MCF 10A (cell line): ENCODE measurements around the gene HIVEP2. TPM values are rescaled to one million over a fixed set of nuclear protein-coding genes. Genes with fewer than 3 reads are reported as not detected.

Experiments
- BruUV-seq: library from RNA; stranded (reverse); fragments of 400-500 nt; replicated peaks from 2 replicates; lab custom pipeline; 2021; lab: Mats Ljungman, UMichigan
- CTCF ChIA-PET: fragments of 300-600 bp; sonication (Branson Sonifier 250); formaldehyde crosslinking; extraction: SDS; loops from one replicate; lab custom pipeline; 2021; ENCODE audit warnings: antibody characterized with exemption, inconsistent platforms; lab: Yijun Ruan, JAX
- POLR2A ChIA-PET: fragments of 300-600, 350-650 bp; sonication (Branson Sonifier 250); formaldehyde crosslinking; extraction: SDS; loops from one replicate; lab custom pipeline; 2020; ENCODE audit warnings: antibody characterized with exemption, inconsistent platforms; lab: Yijun Ruan, JAX
- DNase-seq: peaks from one replicate; pipeline ENCODE4 v3.0.0-alpha.2; 2018; ENCODE audit not compliant: unreplicated experiment
- H3K27ac Mint-ChIP-seq: one replicate; pipeline ENCODE4 v1.8.0; 2022; ENCODE audit warnings: mild to moderate bottlenecking, low read depth, mixed read lengths; ENCODE audit not compliant: unreplicated experiment
- H3K27me3 Mint-ChIP-seq: one replicate; pipeline ENCODE4 v1.8.0; 2022; ENCODE audit warnings: mixed read lengths; ENCODE audit not compliant: insufficient read depth, unreplicated experiment
- H3K36me3 Mint-ChIP-seq: one replicate; pipeline ENCODE4 v1.8.0; 2022; ENCODE audit warnings: mild to moderate bottlenecking, moderate library complexity, mixed read lengths; ENCODE audit not compliant: insufficient read depth, unreplicated experiment
- H3K4me1 Mint-ChIP-seq: one replicate; pipeline ENCODE4 v1.8.0; 2022; ENCODE audit warnings: mixed read lengths; ENCODE audit not compliant: insufficient read depth, unreplicated experiment
- H3K4me3 Mint-ChIP-seq: one replicate; pipeline ENCODE4 v1.8.0; 2022; ENCODE audit warnings: mild to moderate bottlenecking, moderate library complexity, mixed read lengths; ENCODE audit not compliant: unreplicated experiment
- H3K9me3 Mint-ChIP-seq: one replicate; pipeline ENCODE4 v1.8.0; 2022; ENCODE audit warnings: mixed read lengths; ENCODE audit not compliant: unreplicated experiment
- intact Hi-C: fragments of 100-400 bp; cut with micrococcal nuclease; formaldehyde crosslinking; loops from 2 replicates; pipeline ENCODE4 v1.14.1; 2022
- total RNA-seq: library from RNA; stranded (reverse); gene quantifications from 2 replicates; pipeline ENCODE4 v1.2.3, GENCODE V29; 2022
- TF ChIP-seq, protein P1 (sequence below): fragments of 200-600 bp; IDR thresholded peaks from one replicate; pipeline ENCODE4 v1.8.0; 2022; ENCODE audit warnings: antibody characterized with exemption, mild to moderate bottlenecking; ENCODE audit not compliant: unreplicated experiment

HIVEP2 gene
- total RNA-seq, 1 experiment from 2014 or later = 23.6 TPM

DNA sequence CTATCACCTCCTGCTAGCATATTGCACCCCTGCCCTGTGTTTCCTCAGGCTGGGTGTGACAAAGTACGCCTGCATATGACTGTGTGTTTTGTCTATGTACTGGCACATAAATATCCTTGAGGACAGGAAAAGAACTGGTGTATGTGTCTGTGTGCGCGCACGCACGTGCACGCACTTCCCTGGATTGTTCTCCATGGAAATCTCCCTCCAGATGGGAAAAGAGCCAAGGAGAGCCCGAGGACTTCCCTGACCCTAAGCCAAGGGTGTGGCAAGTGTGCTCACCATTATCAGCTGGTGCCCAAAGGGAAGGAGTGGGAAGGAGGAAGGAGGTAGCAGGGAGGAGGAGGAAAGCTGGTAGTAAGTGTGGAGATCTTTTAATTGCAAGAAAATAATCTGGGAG, 117.6 kb downstream of the HIVEP2 start:
- BruUV-seq = no TSS peak
- H3K4me3 Mint-ChIP-seq = no peak overlapping the region
- H3K36me3 Mint-ChIP-seq = no peaks in the 10 kb centered on the region
- H3K27ac Mint-ChIP-seq = no peak overlapping the region
- TF ChIP-seq, protein P1, sequence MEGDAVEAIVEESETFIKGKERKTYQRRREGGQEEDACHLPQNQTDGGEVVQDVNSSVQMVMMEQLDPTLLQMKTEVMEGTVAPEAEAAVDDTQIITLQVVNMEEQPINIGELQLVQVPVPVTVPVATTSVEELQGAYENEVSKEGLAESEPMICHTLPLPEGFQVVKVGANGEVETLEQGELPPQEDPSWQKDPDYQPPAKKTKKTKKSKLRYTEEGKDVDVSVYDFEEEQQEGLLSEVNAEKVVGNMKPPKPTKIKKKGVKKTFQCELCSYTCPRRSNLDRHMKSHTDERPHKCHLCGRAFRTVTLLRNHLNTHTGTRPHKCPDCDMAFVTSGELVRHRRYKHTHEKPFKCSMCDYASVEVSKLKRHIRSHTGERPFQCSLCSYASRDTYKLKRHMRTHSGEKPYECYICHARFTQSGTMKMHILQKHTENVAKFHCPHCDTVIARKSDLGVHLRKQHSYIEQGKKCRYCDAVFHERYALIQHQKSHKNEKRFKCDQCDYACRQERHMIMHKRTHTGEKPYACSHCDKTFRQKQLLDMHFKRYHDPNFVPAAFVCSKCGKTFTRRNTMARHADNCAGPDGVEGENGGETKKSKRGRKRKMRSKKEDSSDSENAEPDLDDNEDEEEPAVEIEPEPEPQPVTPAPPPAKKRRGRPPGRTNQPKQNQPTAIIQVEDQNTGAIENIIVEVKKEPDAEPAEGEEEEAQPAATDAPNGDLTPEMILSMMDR = no peak
- ChIA-PET POLR2A (interaction anchor here (0.7 to 7.9 kb wide), 10 partner anchors 8 to 570 kb away, joined by 3 to 101 read pairs (median 4); no protein-coding TSS in a partner anchor), CTCF (interaction anchor here (0.6 to 1.7 kb wide), 4 partner anchors 8 to 78 kb away, joined by 3 to 6 read pairs (median 4); no protein-coding TSS in a partner anchor)
- H3K27me3 Mint-ChIP-seq = no peaks in the 10 kb centered on the region
- H3K4me1 Mint-ChIP-seq = peaks cover 28% of the 10 kb centered on the region
- H3K9me3 Mint-ChIP-seq = peaks cover 8% of the 10 kb centered on the region
- intact Hi-C loops = loop anchor here (10.0 kb wide), 1 partner anchor 133 kb away; no protein-coding TSS in a partner anchor
- peak; percentile 84 for DNase-seq

GRCh38 chr6:142825760-142826159, 119.2 kb downstream of the HIVEP2 start:
- no peak for DNase-seq

DNA sequence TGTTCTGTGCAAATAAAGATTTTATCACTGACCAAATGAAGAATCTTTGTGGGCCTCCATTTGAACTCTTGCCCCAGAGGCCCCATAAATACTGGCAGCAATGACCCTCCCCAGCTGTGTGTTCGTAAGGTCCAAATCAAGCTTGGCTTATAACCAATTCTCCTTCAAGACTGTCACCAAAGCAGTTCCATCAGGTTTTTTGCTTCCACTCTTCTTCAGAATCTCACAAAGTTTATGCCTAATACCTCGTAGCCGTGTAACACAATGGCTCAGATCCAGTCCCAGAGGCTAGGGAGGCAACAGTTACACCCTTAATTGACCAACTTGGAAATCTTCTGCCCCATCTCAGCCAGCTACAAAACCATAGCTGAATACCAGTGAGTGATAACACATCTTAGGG, 120.5 kb downstream of the HIVEP2 start:
- CTCF ChIA-PET = interaction anchor here (0.6 to 1.4 kb wide), 3 partner anchors 13 to 352 kb away, joined by 4 to 6 read pairs (median 6); no protein-coding TSS in a partner anchor
- peaks cover 37% of the 10 kb centered on the region for H3K4me1 Mint-ChIP-seq

More at GRCh38 chr6:142825760-142826159, 119.2 kb downstream of the HIVEP2 start:
- Mint-ChIP-seq H3K27me3 (no peaks in the 10 kb centered on the region), H3K36me3 (peaks cover 7% of the 10 kb centered on the region), H3K27ac (no peak overlapping the region), H3K4me3 (no peak overlapping the region), H3K9me3 (peaks cover 8% of the 10 kb centered on the region), H3K4me1 (peaks cover 28% of the 10 kb centered on the region)
- intact Hi-C loops = loop anchor here (10.0 kb wide), 1 partner anchor 131 kb away; no protein-coding TSS in a partner anchor
- no TSS peak for BruUV-seq
- TF ChIP-seq, protein P1 = no peak
- ChIA-PET POLR2A (interaction anchor here (0.7 to 7.9 kb wide), 6 partner anchors 10 to 84 kb away, joined by 3 to 101 read pairs (median 5); no protein-coding TSS in a partner anchor), CTCF (interaction anchor here (0.7 to 1.5 kb wide), 5 partner anchors 12 to 1263 kb away, joined by 3 to 6 read pairs (median 3); no protein-coding TSS in a partner anchor)

More for the DNA sequence above, 120.5 kb downstream of the HIVEP2 start:
- POLR2A ChIA-PET = interaction anchor here (0.6 to 7.9 kb wide), 8 partner anchors 8 to 352 kb away, joined by 3 to 101 read pairs (median 4); no protein-coding TSS in a partner anchor
- DNase-seq = no peak
- TF ChIP-seq, protein P1 = no peak
- Mint-ChIP-seq H3K27ac (no peak overlapping the region), H3K36me3 (peaks cover 7% of the 10 kb centered on the region), H3K27me3 (no peaks in the 10 kb centered on the region), H3K9me3 (peaks cover 7% of the 10 kb centered on the region), H3K4me3 (no peak overlapping the region)
- intact Hi-C loops = loop anchor here (10.0 kb wide), 1 partner anchor 130 kb away; no protein-coding TSS in a partner anchor
- no TSS peak for BruUV-seq
